GM13977 (cell line): ENCODE results near the gene MBD3.

Experiments used
- DNase-seq: peaks from one replicate; pipeline ENCODE4 v3.0.0; 2012; ENCODE audit warnings: low spot score
- CTCF ChIP-seq: IDR thresholded peaks from 2 replicates; pipeline ENCODE4 v1.5.1; 2012; ENCODE audit warnings: mild to moderate bottlenecking, control low read depth; ENCODE audit not compliant: insufficient read depth; ENCODE audit errors: extremely low read depth, missing control alignments
- in situ Hi-C: fragments of 300-500 bp; cut with MboI; formaldehyde crosslinking; loops from one replicate; pipeline ENCODE4 v1.12.0; 2022; ENCODE audit warnings: low sequenced_read_pairs, low pct_unique_long_range_greater_than_20kb, mixed read lengths, inconsistent platforms; ENCODE audit not compliant: unreplicated experiment

The MBD3 gene

GRCh38 chr19:1626417-1627010 lies 33.8 kb upstream of the MBD3 start:
- DNase-seq = no peak
- in situ Hi-C loops = no loop called here
- TF ChIP-seq CTCF = no peak

GRCh38 chr19:1624458-1624857 lies 31.8 kb upstream of the MBD3 start:
- in situ Hi-C loops = no loop called here
- TF ChIP-seq CTCF = peak; percentile 78
- no peak for DNase-seq

- in situ Hi-C loops = no loop called here
- no peak for DNase-seq
- no peak for TF ChIP-seq CTCF
Observed at GRCh38 chr19:1622541-1622940, 29.9 kb upstream of the MBD3 start.

GRCh38 chr19:1622007-1622406 lies 29.3 kb upstream of the MBD3 start:
- in situ Hi-C loops = no loop called here
- no peak for DNase-seq

GRCh38 chr19:1621574-1621973 lies 28.9 kb upstream of the MBD3 start:
- no peak for TF ChIP-seq CTCF
- DNase-seq = no peak
- in situ Hi-C loops = no loop called here

More at GRCh38 chr19:1622007-1622406, 29.3 kb upstream of the MBD3 start:
- no peak for TF ChIP-seq CTCF

GRCh38 chr19:1621021-1621420 lies 28.4 kb upstream of the MBD3 start:
- DNase-seq = no peak
- in situ Hi-C loops = no loop called here
- TF ChIP-seq CTCF = no peak
